H1 (cell line): ENCODE results near the gene VNN1.

ENCODE experiments used
- ATF3 ChIP-seq: IDR thresholded peaks from 2 replicates; pipeline ENCODE4 v1.6.1; 2011; ENCODE audit warnings: low read depth, mild to moderate bottlenecking, low read length; ENCODE audit not compliant: insufficient read depth
- CREB1 ChIP-seq: IDR thresholded peaks from 2 replicates; pipeline ENCODE4 v1.6.1; 2012; ENCODE audit warnings: inconsistent platforms
- EZH2 ChIP-seq: fragments of 200-600 bp; sonication (generic); IDR thresholded peaks from 2 replicates; pipeline ENCODE4 v1.7.1; 2012; ENCODE audit warnings: low read depth, mild to moderate bottlenecking, moderate library complexity, low read length, inconsistent platforms; ENCODE audit not compliant: severe bottlenecking
- GABPA ChIP-seq: IDR thresholded peaks from 2 replicates; pipeline ENCODE4 v1.6.1; 2011; ENCODE audit warnings: mild to moderate bottlenecking, low read length, moderate library complexity, borderline replicate concordance; ENCODE audit not compliant: insufficient read depth
- POLR2A ChIP-seq, 2 experiments: IDR thresholded peaks; 1 replicate in 1 of 2; 2 replicates in 1 of 2; pipeline ENCODE4 v1.6.1; 2011; ENCODE audit warnings: low read depth in 2 of 2, low read length in 2 of 2, mild to moderate bottlenecking in 2 of 2; ENCODE audit errors: control extremely low read depth in 1 of 2
- POLR2AphosphoS5 ChIP-seq: IDR thresholded peaks from 2 replicates; pipeline ENCODE4 v1.6.1; 2011; ENCODE audit warnings: low read depth, low read length
- SP1 ChIP-seq: IDR thresholded peaks from 2 replicates; pipeline ENCODE4 v1.6.1; 2011; ENCODE audit warnings: low read depth, low read length
- SP4 ChIP-seq: IDR thresholded peaks from 2 replicates; pipeline ENCODE4 v1.6.1; 2012; ENCODE audit warnings: low read length, inconsistent platforms
- USF2 ChIP-seq: IDR thresholded peaks from 2 replicates; pipeline ENCODE4 v1.6.1; 2011; ENCODE audit warnings: low read length, improper control_type of control experiment
- YY1 ChIP-seq: IDR thresholded peaks from 2 replicates; pipeline ENCODE4 v1.6.1; 2011; ENCODE audit warnings: low read depth, mild to moderate bottlenecking, low read length
- TF ChIP-seq, protein P1 (sequence below): IDR thresholded peaks from 2 replicates; pipeline ENCODE4 v1.6.1; 2012; ENCODE audit warnings: inconsistent platforms

GRCh38 chr6:132686531-132686930, 27.3 kb downstream of the VNN1 start:
- TF ChIP-seq YY1 (no peak), CREB1 (no peak), POLR2AphosphoS5 (no peak), GABPA (no peak), ATF3 (no peak), USF2 (no peak), EZH2 (no peak), SP4 (no peak), SP1 (no peak), POLR2A (IDR thresholded peaks at IDR 0.05; ENCODE audit: control extremely low read depth in 1 of 2, low read depth in 2 of 2, low read length in 2 of 2) (no peak)
- TF ChIP-seq, protein P1, sequence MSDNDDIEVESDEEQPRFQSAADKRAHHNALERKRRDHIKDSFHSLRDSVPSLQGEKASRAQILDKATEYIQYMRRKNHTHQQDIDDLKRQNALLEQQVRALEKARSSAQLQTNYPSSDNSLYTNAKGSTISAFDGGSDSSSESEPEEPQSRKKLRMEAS: no peak
